Measurements from ENCODE around the gene CBY1.
"Not testable (repeated sequence)": the region's sequence is repeated elsewhere in the genome, so short reads cannot be mapped to it uniquely, and the experiment has no call there.

CBY1 gene

DNA sequence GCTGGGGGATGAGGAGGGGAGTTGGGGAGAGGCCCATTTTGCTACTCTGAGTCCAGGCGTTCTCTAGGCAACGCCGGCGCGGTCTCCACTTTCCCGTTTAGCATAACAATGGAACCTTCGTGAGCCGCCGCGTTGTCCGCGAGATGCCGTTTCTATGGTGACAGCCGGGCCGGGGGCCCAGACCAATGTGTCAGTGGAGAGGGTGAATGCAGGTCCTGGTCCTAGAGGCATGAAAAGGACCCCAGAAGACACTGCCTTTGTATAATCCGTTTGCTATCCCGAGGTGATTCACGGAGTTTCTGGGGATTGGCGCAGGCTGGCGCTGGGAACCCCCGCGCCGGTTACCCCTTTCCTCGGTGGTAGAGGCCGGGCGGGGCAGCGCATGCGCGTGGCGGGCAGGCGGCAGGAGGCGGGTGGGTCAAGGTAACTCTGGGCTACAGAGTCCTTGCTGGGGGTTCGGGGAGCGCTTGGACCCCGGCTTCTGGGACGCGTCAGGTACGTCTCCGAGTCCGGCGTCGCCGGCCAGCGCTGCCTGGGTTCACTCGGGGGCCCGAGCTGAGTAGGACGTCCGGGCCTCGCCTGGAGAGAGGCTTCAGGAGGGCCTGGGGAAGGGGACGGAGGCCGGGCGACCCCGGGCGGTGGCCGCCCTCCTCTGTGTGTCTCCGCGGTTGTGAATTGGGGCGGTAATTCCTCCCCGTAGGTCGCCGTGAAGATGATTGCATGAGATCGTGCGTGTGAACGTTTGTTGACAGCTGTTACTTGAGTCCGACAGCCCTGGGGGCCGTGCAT, at the start of gene CBY1, which contains the start of gene FAM227A:
TSS of gene CBY1 (plus strand) at position 383 of the 789 bp plus-strand sequence. CDS start 11,417 bp downstream, outside the sequence.
TSS of gene FAM227A (minus strand) at position 137 of the 789 bp plus-strand sequence. CDS start 6,224 bp downstream, outside the sequence.
- DNase-seq, result peak; percentile 86

- DNase-seq, result no peak
These were observed 48.8 kb upstream of the CBY1 start for GRCh38 chr22:38607680-38608079.

DNA sequence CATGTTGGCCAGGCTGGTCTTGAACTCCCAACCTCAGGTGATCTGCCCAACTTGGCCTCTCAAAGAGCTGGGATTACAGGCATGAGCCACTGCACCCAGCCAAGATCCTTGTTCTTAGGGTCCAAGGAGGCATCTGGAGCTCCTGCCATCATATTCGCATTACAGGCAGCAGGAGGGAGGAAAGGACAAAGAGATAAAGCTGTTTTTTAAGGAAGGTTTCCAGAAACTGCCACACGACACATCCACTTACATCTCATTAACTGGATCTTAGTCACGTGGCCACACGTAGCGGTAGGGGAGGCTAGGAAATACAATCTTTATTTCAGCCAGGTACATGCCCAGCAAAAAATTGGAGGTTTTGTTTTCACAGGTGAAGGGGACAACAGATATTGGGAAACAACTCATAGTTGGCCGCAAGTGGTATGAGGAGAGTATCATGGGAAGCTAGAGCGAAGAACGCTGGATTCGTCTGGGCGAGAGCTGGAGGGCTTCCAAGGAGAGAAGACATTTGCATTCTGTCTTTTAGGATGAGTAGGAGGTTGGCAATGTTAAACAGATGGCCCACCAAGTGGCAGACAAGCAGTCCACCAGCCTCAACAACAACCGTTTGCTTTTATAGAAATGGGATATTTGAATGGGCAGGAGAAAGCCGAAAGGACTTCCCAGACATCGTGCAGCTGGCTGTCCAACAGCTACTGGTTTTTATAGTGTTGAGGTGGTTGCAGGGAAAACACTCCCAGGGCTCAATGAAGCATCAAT, 47.3 kb upstream of the CBY1 start:
- DNase-seq, result no peak

- no peak for DNase-seq
These were observed 46.2 kb upstream of the CBY1 start for GRCh38 chr22:38610234-38610633.

DNA sequence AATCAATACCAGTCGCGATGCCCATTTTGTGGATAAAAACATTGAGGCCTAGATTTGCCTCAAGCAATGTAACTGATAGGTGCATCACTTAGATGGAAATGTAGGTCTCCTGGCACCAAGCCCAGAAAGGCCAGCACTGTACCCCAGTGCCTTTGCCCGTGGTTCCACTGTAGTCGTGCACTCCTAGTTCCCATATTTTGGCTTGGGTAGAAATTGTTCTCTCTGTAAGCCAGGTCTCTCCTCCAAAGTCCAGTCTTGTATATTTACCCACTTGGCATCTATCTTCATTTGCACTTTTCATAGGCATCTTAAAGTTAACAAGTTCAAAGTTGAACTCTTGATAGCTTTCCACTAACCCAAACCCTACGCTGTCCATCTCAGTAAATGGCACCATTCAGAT, 44.9 kb upstream of the CBY1 start:
- DNase-seq, result no peak

DNA sequence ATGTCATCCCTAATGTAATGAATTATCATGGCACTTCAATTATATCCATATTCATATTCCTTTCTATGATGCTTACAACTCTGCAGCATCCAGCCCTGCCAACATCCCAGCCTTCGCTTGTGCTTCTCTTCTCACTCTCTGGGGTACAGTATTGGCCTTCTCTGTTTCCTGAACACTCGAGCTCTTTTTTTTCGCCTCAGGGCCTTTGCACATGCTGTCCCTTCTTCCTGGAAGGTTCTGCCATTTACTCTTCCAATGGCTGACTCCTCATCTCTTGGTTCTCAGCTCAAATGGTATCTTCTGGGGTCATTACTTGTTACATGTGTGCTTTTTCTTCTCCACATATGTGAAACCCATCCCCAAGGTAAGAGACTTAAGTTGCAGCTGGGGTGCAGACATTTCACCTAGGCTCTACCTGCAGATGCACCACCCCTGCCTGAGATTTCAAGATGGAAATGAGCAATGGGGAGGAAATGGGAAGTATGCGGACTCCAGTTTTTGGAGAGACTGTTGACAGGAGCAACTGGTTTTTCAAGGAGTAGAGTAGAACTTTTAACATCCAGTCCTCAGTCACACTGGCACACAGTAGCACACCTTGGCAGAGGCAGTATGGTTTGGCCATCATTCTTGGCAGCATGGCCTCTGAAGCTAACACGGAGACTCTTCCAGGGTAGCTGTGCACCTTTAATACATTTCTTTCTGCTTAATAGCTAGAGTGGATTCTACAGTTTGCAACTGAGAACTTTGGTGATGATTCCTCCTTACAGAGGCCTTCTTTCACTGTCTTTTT, 44.0 kb upstream of the CBY1 start:
- no peak for DNase-seq

GRCh38 chr22:38613588-38613987, 42.9 kb upstream of the CBY1 start:
- DNase-seq, result no peak

DNA sequence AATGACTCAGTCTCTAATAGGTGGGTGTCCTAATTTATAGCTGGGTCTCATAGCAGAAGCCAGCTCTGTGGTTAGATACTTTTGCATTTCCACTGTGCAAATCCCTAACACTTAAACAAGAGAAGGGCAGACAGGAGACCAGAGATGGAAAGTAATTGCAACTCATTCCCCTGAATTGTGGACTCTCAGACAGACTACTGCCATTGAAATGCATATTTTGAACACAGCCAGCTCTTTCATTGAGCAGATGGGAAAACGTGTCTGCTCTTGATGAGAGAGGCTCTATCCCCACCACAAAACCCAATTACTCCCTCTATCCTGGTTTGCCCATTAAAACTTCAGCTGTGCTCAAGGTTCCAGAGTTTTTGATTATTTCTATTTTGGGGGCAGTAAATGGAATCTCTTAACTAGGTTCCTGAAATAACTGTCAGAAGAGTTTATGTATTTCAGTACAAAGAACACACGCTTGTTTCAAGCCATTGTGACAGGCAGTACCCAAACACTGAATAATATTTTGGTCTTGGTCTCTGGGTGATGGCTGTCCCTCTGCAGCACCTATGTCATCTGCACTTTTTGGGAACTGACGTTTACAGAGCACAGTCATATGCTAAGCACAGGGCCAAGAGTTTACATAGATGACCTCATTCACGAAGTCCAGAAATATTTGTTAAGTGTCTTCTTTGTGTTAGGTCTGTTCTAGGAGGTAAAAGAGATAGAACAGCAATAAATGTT, 41.9 kb upstream of the CBY1 start:
- no peak for DNase-seq

DNA sequence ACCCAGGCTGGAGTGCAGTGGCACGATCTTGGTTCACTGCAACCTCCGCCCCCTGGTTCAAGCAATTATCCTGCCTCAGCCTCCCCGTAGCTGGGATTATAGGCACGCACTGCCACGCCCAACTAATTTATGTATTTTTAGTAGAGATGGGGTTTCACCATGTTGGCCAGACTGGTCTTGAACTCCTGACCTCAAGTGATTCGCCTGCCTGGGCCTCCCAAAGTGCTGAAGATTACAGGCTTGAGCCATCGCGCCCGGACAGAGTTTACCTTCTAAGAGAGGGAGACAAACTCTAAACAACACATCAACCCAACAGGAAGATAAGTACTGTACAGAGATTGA, 41.4 kb upstream of the CBY1 start:
- not testable (repeated sequence) for DNase-seq

DNA sequence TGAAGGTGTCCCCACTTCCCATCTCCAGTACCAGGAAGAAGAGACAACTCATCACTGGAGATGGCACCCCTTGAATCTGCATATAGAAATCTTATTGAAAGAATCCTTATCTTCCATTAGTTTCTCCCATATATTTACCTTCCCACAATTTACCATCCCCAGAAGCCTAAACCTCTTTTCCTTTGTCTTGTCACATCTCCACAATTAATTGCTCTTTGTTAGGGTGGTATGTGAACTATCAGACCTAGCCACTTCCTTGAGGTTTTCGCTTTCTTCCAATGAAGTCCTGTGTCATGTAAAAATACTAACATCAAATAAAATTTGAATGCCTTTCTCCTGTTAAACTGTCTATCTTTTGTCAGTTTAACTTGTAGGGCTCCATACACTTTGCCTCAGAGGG, 38.2 kb upstream of the CBY1 start:
- no peak for DNase-seq

DNA sequence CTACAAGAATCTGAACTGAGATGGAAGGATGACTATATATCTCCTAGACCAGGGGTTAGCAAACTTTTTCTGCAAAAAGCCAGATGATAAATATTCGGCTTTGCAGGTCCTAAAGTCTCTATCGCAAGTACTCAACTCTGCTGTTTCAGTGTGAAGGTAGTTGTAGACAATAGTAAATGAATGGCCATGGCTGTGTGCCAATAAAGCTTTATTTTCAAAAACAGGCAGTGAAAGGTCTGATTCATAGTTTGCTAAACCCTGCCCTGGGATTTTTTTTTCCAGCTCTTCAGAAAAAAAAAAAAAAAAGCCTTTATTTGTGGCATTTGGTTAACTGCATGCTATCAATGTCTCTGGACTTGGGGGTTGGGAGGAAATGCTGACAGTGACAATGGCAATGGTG, 37.8 kb upstream of the CBY1 start:
- DNase-seq, result no peak

DNA sequence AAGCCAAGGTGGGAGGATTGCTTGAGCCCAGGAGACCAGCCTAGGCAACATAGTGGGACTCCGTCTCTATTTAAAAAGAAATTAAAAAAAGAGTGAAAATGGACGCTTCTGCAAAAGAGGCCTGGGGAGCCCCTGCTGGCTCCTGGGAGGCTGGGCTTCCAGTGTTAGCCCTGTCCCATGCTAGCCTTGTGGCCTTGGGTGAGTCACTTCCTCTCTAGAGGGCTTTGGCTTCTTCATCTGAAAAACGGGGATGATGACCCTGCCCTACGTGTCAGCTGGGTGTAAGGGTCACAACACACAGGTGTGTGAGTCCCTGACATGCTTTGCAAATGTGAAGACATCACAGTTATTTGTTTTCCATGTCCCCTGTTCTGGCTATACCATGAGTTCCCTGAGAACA, 33.1 kb upstream of the CBY1 start:
- no peak for DNase-seq

DNA sequence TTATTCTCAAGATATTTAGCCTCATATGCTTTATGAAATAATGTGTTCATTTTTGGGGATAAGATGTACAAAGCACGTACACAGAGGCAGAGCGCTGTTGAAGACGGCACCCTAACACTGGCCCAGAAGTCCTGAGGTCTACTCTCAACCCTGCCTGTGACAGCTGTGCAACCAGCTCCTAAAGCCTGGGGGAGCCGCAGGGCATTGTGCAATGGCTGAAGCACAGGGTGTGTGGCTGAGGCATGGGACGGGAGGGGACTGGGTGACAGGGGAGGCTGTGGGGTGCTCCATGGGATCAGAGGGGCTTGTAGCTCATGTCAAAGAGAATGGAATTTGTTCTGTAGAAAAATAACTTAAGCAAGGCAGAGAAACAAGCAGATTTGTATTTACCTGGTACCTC, 28.0 kb upstream of the CBY1 start:
- no peak for DNase-seq

DNA sequence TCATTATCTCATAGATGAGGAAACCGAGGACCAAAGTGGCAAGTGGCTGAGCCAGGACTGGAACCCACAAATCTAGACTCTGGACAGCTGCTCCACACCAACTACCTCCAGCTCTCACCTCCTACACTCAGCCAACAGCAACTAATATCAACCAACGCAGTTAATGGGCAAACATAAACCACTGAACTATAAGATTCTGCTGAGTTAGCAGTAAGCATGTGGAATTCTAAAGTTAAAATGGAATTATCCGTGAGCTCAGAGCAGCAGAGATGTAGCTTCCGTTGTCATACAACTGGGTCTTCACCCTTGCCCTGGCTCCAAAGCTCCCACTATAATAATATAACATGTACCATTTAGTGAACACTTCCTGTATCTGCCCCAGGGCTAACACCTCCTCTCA, 27.3 kb upstream of the CBY1 start:
- no peak for DNase-seq

GRCh38 chr22:38631724-38632123, 24.7 kb upstream of the CBY1 start:
- no peak for DNase-seq

GRCh38 chr22:38632528-38632927, 23.9 kb upstream of the CBY1 start:
- no peak for DNase-seq

DNA sequence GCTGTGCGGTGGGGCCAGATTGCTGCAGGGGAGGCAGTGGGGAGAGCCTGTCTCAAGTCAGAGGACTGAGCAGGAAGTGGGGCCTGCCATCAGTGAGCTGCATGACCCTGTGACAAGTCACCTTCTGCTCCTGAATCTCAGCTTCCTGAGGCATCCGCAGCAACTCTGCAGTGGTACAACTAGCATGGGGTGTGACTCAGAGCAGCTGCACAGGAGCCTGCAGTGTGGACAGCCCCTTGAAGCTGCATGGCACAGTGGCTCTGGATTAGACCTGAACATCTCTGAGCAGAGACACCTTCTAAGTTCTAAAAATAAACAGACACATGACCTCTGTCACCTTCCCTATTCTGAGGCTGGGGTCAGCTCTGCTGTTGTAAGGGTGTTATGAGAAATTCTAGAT, 18.2 kb upstream of the CBY1 start:
- DNase-seq, result no peak

DNA sequence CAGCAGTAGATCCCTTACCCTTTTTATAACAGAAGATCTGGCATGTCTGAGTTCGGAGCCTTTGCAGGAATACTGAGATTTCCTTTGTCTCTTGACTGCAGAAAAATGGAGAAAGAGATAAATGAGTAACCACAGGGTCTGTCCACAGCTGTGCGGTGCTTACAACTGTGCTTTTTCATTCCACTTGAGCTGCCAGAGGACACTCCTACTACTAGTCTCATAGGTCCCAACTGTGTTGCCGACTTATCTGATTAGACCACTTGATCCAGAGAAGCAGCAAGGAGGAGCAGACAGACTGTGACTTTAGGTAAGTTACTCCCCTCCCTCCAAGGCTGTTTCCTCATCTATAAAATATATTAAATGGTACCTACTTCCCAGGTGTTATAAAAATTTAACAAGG, 17.7 kb upstream of the CBY1 start:
- no peak for DNase-seq

DNA sequence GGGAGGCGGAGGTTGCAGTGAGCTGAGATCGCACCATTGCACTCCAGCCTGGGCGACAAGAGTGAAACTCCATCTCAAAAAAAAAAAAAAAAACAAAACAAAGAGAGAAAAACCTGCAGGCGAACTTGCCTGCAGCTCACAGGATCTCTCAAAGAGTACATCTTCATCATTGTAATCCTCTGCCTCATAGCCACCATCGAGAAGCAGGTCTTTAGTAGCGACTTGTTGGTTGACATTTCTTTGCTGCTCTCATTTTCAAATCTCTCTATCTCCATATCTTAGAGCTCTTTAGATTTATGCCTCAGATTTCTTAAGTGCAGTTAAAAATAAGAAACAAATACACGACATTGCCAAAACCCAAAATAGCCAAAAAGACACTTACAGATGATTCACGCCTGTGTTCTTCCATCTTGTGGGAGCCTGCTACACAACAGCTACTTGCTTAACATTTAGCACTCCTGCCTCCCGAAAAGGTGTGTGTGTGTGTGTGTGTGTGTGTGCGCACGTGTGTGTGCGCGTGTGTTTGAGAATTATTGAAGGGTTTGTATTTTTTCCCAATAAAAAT, 14.9 kb upstream of the CBY1 start:
- no peak for DNase-seq

GRCh38 chr22:38644245-38644644, 12.2 kb upstream of the CBY1 start:
- not testable (repeated sequence) for DNase-seq

GRCh38 chr22:38645430-38645829, 11.0 kb upstream of the CBY1 start:
- DNase-seq, result no peak

- no peak for DNase-seq
These were observed 6.5 kb upstream of the CBY1 start for GRCh38 chr22:38649841-38650522.

Data from activated naive CD4-positive, alpha-beta T cell treated with Interleukin-2 at 50 U/mL for 16 hours (primary cell).